Measurements from ENCODE around the gene RC3H1.
"Not testable (repeated sequence)": the region's sequence is repeated elsewhere in the genome, so short reads cannot be mapped to it uniquely, and the experiment has no call there.

RC3H1 gene

GRCh38 chr1:174021591-174022079 lies 522 bp downstream of the RC3H1 start:
- peak; percentile 49 for DNase-seq

- DNase-seq, result no peak
Observed at GRCh38 chr1:174018565-174018964, 3.6 kb downstream of the RC3H1 start.

GRCh38 chr1:174017231-174017970 lies 4.8 kb downstream of the RC3H1 start:
- no peak for DNase-seq

- no peak for DNase-seq
Observed at GRCh38 chr1:174013864-174014418, 8.2 kb downstream of the RC3H1 start.

GRCh38 chr1:174008979-174009378 lies 13.2 kb downstream of the RC3H1 start:
- no peak for DNase-seq

GRCh38 chr1:174008269-174008668 lies 13.9 kb downstream of the RC3H1 start:
- no peak for DNase-seq

GRCh38 chr1:174007851-174008250 lies 14.3 kb downstream of the RC3H1 start:
- peak; percentile 39 for DNase-seq

- peak; percentile 50 for DNase-seq
Observed at GRCh38 chr1:174005032-174005431, 17.1 kb downstream of the RC3H1 start.

GRCh38 chr1:174003867-174004266 lies 18.3 kb downstream of the RC3H1 start:
- DNase-seq, result no peak

- DNase-seq, result no peak
Observed at GRCh38 chr1:174001573-174001972, 20.6 kb downstream of the RC3H1 start.

- peak; percentile 27 for DNase-seq
Observed at GRCh38 chr1:174000371-174000770, 21.8 kb downstream of the RC3H1 start.

- DNase-seq, result peak; percentile 46
Observed at GRCh38 chr1:173997791-173998190, 24.4 kb downstream of the RC3H1 start.

GRCh38 chr1:173996995-173997394 lies 25.2 kb downstream of the RC3H1 start:
- DNase-seq, result no peak

- DNase-seq, result no peak
Observed at GRCh38 chr1:173995475-173995874, 26.7 kb downstream of the RC3H1 start.

GRCh38 chr1:173993948-173994347 lies 28.2 kb downstream of the RC3H1 start:
- DNase-seq, result not testable (repeated sequence)

- no peak for DNase-seq
Observed at GRCh38 chr1:173988068-173988467, 34.1 kb downstream of the RC3H1 start.

GRCh38 chr1:173986951-173987350 lies 35.2 kb downstream of the RC3H1 start:
- no peak for DNase-seq

- no peak for DNase-seq
Observed at GRCh38 chr1:173970252-173970651, 51.9 kb downstream of the RC3H1 start.

- not testable (repeated sequence) for DNase-seq
Observed at GRCh38 chr1:173965896-173966295, 56.3 kb downstream of the RC3H1 start.

- DNase-seq, result no peak
Observed at GRCh38 chr1:173963477-173963876, 58.7 kb downstream of the RC3H1 start.

- DNase-seq, result peak; percentile 1
Observed at GRCh38 chr1:173960625-173961024, 61.5 kb downstream of the RC3H1 start.

- peak; percentile 46 for DNase-seq
Observed at GRCh38 chr1:173954179-173954578, 68.0 kb downstream of the RC3H1 start.

- no peak for DNase-seq
Observed at GRCh38 chr1:173948594-173948993, 73.6 kb downstream of the RC3H1 start.

GRCh38 chr1:173946380-173946921 lies 75.7 kb downstream of the RC3H1 start:
- DNase-seq, result no peak

Data from fibroblast of skin of right biceps (primary cell).